Skin of body (tissue), 2 donors: ENCODE results near the gene PCYT2. TPM values are rescaled to one million over a fixed set of nuclear protein-coding genes. Genes with fewer than 3 reads are reported as not detected.

ENCODE experiments used
- DNase-seq: peaks from one replicate; lab custom pipeline; 2025; lab: John Stamatoyannopoulos, UW
- total RNA-seq: library from RNA; depleted of rRNA; stranded (reverse); fragments of >200 nt; gene quantifications from one replicate; pipeline ENCODE4 v1.2.3, GENCODE V29; 2014

Gene PCYT2
- total RNA-seq, 1 donor from 2014 or later = 18.6 TPM

DNA sequence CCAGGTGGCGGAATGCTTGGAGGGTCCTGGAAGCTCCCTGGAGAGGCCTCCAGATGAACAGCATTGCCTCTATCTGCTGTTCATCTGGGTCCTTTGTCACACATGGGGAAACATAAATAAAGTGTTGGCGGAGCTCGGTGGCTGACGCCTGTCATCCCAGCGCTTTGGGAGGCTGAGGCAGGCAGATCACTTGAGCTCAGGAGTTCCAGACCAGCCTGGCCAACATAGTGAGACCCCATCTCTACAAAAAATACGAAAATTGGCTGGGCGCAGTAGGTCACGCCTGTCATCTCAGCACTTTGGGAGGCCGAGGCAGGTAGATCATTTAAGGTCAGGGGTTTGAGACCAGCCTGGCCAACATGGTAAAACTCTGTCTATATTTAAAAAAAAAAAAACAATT, 33.7 kb upstream of the PCYT2 start:
- DNase-seq = no peak

DNA sequence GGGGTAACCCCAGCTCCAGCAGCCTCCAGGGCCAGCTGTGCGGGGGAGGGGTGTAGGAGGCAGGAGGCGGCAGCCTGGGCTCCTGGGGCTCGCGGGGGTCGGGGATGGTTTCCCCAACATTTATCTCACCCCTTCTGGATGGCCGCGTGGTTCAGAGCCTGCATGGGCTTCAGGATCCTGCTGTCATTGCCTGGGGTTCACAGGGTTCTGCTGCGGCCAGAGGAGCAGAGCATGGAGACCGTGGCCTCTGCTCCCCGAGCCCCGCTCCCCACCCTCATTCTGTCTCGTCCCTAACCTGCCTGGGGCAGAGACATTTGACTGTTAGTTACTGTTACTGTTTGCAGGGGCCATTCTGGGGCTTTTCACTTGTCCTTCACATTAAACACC, 31.0 kb upstream of the PCYT2 start:
- DNase-seq = no peak

DNA sequence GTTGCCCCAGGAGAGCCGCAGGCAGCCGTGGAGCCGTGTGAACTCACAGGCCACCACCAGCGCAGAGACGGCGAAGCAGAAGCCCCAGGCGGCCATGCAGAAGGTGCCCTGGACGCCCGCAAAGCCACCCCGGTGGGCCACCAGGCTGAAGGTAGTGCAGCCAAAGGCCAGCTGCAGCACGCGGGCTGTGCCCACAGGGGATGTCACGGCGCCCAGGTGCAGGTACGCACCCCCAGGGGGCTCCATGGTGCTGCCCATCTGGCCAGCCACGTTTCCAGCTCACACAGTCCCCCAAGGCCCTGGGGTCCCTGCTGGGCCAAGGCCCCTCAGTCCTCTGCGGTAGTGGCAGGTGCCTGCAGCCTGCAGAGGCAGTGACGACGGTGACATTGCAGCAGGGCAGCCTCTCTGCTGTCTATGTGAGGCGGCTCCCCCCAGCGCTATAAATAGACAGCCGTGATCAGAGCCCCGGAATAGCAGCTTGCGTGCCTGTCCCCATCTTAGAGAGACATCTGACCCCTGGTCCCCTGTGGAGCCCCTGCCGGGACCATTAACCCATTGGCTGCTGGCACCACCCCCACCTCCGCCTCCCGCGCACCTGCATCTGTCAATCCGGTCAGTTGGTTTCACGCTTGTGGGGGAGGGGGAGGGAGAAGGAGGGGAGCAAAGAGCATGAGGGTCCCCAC, 30.4 kb upstream of the PCYT2 start:
- no peak for DNase-seq

DNA sequence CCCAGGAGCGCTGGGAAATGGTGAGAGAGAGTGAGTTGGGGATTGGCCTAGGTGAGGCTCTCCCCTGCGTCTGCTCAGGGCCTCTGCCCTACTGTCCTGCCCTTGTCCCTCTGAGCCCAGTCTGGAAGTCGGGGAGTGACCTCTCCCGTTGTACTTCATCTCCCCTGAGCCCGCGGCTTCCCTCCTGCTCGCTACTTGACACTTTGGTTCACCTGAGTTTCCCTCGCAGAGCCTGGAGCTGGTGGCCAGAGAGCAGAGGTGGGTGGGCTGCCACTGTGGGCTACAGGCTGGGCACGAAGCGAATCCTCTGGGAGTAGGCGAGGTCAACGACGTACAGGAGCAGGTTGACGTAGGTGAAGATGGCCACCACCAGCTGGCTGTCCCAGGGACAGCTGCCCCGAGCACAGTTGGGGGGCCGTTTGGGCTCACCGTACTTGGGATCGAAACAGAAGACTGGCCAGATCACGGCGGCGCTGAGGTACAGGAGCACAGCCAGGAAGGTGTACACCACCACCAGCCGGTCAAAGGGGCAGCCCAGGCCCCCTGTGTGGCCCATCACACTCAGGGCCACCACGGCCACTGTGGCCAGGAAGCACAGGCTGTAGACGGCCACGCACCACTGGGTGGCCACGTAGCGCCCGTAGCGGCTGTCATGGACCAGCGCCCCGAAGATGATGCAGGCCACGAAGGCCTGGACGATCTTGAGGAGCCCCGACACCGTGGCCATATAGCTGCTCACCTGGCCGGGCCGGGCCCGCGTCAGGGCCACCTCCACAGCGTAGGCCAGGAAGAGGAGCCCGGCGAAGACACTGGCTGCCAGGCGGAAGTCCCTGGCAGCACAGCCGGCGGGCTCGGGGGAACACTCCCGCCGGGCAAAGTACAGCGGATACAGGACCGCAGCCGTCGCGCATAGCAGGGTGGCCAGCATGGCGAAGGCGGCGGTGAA, 29.6 kb upstream of the PCYT2 start:
- no peak for DNase-seq

DNA sequence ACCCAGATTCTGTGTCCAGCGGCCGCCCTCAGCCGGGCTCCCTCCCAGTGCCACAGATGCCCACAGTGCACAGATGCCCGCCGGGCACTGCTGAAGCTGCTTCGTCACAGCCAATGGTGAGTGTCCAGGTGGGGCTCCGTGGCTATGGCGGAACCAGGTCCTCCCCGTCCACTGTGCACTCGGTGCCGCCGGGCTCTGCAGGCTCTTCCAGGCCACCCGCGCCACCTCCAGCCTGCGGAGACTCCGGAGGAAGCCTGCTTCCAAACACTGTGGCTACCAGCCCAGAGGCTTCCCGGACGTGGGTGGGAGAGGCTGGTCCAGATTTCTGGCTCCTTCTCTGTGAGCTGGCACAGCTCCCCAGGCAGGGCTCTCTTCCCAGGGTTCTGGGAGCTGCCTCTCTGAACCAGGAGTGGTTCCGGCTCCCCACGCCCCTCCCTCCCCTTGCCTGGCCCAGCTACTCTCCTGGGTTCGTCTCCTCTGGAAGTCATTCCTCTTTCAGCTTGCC, 28.7 kb upstream of the PCYT2 start:
- DNase-seq = no peak

DNA sequence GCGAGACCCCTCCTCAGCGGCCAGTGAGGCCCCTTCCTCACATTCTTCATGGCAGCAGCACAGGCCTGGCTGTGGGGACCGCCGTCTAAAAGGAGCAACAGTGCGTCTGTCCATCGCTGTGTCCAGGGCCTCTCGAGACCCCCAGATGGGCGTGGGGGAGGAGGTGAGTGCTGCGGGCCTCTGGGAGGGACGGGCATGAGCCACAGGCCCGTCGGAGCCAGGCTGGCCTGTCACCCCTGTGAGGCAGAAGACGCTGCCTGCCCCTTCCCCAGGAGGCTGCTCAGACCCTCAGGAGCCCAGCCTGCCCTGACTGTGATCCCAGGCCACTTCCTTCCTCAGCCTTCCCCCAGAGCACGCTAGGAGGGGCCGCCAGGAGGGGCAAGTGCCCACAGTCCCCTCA, 28.0 kb upstream of the PCYT2 start:
- DNase-seq = no peak

DNA sequence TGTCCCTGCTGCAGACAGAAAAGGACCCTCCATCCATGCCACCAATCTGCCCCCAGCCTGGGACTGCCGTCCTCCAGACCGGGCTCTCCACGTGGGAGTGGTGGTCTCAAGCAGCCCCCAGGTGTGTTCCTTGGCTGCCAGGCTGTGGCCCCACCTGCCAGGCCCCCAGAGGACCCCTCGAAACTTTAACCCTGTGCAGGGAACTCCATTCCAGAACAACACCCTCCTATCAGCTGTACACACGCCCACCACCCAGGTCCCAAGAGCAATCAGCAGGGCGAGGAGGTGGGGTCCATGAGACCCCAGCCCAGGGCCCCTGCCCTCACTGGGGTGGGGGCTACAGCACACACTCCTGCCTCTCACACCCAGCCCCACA, 24.5 kb upstream of the PCYT2 start:
- DNase-seq = no peak

DNA sequence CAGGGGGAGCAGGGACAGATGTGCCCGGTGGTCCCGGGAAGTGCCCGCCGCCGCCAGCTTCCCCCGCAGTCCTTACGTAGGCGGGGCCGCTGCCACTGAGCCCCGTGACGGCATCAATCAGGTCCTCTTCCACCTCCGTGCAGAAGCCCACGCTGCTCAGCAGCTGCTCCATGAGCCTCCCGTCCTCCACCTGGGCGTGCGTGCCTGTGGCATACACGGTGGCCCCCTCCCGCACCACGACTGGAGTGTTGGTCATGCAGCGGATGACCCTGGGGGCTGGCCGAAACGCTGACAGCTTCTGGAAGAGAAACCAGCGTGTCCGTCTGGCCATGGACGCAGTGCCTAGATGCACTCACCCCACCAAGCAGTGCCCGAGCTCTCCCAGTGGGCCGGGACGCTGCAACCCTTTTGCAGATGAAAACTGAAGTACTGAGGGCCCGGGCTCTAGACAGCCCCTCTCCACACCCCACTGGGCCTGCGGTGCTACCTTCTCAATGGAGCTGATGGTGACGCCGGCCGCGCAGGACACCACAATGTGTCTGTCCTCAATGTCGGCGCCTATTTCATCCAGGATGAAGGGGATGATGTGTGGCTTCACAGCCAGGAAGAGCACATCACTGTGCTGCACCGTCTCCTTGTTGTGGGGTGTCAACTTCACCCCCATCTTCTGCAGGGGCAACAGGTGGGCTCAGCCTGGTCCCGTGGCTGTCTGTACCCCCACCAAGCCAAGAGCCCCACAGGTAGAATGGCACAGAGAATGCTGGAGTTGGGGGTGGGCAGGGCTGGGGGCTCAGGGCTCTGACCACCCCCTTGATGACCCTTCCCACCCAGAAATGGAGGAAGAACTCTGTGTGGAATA, 23.9 kb upstream of the PCYT2 start:
- DNase-seq = no peak

DNA sequence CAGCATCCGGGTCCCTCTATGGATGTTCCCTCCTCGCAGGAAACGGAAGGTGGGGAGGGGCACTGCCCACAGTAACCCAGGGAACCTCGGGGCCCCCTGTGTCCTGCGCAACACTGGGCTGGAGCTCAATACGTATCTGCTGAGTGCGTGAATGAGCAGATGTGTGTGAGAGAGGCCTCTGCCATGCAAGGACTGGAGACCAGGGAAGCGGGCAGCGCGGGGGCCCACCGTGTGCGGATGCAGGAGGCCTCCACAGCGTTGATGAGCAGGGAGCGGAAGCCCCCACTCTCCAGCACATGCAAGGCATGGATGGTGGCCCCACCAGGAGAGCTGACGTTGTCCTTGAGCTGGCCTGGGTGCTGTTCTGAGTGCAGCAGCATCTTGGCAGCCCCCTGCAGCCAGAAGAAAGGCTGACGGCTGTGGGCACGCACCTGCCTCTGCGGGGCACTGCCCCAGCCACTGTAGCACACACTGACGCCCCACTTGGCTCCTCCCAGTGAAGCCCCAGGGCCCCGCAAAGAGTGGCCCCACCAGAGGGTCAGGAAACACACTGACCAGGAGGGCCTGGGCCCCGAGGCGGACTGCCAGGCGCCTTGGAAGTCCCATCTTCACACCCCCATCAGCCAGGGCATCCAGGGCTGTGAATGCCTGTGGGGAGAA, 23.0 kb upstream of the PCYT2 start:
- DNase-seq = no peak

DNA sequence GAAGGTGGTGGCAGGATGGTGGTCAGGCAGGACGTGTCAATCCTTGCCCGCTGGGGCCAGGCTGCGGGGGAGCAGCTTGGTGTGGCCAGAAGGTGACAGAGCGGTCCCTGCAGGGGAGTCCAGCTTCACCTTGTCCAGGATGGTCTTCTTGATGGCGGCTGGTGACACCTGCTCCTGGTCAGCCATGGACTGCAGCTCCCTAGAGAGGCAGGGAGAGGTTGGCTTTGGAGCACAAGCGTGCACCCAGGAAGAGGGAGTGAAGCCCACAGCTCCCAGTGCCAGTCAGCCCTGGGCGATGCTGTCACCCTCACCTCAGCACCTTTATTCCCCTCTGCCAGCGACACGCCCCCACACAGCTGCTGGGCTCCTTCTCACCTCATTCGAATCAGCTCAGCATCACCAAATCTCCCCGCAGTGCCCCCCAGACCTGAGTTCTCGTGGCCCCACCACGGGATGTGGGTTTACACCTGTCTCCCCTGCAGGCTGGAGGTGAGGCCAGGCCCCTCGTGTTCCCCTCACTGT, 22.0 kb upstream of the PCYT2 start:
- DNase-seq = no peak

DNA sequence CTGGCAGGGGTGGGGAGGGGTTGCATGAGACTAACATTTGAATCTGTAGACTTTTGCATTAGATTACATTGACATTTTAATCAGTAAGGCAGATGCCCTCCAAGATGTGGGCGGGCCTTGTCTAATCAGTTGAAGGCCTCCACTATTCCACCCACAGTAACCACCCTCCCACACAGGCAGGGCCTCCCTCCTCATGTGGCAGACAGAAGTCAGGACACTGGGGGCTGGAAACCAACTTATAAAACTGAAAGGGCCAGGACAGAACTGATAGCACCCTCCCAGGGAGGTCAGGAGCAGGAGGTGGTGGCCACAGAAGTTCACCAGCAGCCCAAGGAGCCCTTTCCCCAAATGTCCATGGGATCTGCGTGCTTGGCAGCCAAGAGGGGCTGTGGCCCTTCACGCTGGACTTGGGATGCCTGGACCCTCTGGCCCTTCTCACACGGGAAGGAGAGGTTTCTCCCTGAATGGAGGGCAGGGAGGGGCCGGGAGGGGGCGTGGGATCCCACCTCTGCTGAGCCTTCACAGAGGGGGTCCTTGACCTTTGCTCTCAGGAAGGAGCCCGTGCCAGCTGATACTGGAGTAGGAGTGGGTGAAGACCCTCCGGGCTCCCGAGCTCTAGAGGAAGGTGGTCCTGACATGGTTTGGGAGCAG, 21.3 kb upstream of the PCYT2 start:
- no peak for DNase-seq

DNA sequence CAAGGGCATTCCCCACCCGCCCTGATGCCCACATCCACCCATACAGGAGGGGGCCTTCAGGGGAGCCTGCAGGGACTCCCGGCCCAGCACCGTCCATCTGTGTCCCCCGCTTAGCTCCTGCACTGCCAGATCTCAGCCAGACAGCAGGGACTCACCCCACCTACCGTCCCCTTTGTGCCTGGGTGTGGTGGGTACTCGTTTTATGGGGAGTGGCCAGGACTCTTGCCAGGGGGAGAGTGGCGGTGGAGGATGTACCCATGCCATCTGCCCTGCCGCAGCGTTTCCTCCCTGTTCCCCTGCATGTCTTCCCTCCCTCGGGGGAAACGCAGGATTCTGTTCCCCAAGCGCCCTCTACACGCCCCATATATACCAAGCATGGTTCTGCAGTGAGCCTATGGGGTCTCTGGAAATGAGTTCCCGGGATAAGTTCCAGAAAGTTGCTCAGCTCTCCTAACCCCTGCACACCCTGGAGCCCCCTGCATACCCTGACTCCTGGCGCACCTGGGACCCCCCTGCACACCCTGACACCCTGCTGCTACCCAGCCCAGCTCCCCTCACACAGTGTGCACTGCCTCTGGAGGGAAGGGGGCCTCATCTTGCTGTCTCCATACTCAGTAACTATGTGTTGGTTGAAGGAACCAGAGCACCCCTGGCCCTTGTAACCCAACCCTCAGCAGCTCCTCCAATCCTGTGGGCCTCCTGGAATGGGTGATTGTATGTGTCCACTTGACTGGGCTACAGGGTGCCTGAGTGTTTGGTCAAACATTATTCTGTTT, 20.5 kb upstream of the PCYT2 start:
- DNase-seq = no peak

DNA sequence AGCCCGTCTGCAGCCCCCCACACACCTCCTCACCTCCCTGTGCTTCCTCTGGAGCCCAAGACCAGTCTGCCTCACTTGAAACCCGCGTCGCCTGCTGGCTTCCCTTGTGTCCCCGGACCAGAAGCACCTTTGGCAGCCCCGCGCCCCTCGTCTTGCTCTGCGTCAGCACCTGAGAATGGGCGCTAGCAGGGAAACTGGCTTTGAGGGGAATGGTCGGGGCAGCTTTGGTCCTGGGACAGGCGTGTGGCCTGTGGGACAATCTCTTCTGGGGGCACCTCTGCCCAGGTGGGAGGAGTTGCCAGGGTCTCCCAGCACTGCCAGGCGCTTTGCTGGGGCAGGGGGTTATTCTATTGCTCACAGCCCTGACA, 20.0 kb upstream of the PCYT2 start:
- no peak for DNase-seq

DNA sequence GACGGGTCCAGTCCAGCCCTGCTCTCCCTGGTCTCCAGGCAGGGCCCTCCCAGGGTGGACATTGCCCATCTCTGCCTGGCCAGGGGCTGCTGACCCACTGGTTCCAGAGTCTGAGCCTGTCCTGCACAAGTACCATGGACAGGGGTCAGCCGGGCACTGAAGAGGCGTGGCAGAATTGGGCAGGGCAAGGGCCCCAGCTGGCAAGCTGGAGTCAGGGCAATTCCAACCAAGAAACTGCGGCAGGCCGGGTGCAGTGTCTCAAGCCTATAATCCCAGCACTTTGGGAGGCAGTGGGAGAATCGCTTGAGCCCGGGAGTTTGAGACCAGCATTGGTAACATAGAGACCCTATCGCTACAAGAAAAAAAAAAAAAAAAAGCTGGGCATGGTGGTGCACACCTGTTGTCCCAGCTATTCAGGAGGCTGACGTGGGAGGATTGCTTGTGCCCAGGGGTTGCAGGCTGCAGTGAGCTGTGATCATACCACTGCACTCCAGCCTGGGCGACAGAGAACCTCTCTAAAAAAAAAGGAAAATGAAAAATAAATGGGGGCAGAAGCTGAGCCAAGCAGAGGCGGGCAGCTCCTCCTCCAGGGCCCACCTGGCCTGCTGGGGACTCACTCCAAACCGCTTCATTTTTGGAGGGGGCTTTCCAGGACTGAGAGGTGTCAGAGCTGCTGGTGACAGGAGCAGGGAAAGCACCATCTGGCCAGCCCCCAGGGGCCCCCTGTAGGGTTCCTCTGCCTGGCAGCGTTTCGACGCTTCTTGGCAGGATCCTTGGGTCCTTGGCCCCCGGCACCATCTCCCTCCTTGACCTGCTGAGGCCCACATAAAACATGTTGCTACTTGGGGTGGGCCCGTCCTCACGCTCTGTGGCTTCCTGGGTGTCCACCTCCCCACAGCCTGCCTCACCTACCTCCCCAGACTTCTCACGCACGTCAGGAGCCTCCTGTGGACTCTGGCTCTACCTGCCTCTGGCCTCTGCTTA, 19.2 kb upstream of the PCYT2 start:
- no peak for DNase-seq

DNA sequence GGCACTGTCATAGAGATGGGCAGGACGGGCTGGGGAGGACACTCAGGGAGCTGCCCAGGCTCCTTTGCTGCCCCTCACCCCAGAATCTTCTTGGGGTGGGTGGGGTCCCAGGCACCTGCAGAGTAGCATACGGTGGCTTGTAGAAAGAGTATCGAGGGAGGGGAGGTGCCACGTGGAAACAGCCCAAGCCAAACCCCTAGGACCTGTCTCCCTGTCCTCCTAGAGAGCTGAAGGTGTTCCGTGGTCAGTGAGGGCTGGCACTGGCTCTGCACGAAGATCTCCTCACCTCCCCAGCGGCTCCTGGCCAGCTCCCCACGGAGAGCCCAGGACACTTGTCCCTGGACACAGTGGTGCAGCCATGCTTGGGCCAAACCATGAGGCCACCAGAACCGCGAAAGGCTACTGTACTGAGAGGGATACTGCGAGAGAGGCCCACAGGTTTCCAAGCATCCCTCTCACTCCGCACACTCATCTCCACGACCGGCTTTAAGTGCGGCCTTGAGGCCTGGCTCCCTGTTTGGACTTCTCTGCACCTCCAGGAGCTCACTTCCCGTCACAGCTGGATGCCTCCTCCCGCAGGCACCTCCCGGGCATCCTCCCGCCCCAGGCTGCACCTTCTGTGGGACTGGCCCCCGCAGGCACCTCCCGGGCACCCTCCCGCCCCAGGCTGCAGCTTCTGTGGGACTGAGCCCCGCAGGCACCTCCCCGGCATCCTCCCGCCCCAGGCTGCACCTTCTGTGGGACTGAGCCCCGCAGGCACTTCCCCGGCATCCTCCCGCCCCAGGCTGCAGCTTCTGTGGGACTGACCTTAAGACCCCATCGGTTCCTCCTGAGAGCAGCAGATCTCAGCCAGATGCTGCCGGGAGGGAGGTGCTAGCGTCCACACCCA, 18.3 kb upstream of the PCYT2 start:
- DNase-seq = no peak

DNA sequence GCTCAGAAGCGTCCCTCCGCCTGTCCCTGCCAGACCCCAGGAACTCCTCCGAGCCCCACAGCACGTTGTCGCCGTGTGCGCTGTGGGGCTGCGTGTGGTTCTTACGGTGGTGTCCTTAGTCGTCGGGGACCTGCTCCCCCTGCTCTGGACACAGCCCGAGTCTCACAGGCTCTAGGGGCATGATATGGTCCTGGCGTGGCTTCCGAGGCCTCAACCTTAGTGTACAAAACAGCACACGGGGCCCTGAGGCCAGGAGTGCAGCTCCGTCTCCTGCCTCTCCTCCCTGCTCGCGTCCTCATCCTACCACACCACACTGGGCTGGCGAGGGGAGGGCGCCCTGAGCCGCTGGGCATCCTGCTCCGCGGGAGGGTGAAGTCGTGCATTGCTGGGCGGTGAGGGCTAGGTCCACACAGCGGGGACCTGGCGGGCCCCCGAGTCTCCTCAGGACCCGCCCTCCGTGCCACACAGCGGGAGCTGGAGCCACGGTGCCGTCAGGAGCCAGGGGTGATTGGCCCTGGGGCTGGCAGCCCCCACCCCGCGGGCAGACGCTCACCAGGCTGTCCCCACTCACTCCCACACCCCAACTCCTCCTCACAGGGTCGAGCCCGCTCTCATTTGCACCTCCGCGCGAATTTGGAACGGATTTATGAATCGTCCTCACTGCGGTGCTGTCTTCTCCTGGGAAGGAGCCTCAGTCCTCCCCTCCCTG, 17.5 kb upstream of the PCYT2 start:
- no peak for DNase-seq
